ENCODE data around the gene PCDHA6. TPM values are rescaled to one million over a fixed set of nuclear protein-coding genes. Genes with fewer than 3 reads are reported as not detected.
"Not testable (repeated sequence)": the region's sequence is repeated elsewhere in the genome, so short reads cannot be mapped to it uniquely, and the experiment has no call there.

The PCDHA6 gene
- total RNA-seq, 1 donor from 2014 or later, result 0.20 TPM

GRCh38 chr5:140857177-140857986 is 29.6 kb downstream of the PCDHA6 start:
- no peak for DNase-seq (ENCODE audit: low read depth in 2 of 2)

DNA sequence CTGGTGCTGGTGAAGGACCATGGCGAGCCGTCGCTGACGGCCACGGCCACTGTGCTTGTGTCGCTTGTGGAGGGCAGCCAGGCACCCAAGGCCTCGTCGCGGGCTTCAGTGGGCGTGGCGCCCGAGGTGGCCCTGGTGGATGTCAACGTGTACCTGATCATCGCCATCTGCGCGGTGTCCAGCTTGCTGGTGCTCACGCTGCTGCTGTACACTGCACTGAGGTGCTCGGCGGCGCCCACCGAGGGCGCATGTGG is 30.2 kb downstream of the PCDHA6 start:
- DNase-seq (ENCODE audit: low read depth in 2 of 2), result no peak

GRCh38 chr5:140862441-140863295 is 34.9 kb downstream of the PCDHA6 start:
- no peak for DNase-seq (ENCODE audit: low read depth in 2 of 2)

DNA sequence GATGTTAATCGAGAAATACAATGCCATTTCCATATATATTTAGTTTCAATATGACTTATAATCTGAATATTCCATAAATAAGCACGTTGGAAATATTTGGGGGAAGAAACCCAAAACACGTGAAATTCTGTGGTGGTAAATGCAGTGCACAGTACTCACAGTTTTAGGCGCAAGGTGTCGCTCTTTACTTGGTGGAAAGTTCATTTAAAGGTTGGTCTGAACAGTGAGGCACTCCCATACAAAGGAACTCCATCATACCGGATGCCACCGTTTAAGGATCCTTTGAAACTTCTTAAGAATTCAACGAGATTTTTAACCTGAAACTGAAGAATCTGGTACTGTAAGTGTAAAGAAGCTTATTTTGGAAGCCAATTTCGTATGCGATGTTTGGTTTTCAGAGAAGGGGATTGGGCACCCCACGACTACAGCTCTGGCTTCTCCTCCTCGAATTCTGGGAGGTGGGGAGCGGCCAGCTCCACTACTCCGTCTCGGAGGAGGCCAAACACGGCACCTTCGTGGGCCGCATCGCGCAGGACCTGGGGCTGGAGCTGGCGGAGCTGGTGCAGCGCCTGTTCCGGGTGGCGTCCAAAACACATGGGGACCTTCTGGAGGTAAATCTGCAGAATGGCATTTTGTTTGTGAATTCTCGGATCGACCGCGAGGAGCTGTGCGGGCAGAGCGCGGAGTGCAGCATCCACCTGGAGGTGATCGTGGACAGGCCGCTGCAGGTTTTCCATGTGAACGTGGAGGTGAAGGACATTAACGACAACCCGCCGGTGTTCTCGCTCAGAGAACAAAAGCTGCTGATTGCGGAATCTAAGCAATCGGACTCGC is 41.2 kb downstream of the PCDHA6 start, which contains the start of gene PCDHA11:
Gene PCDHA11 (plus strand): TSS at position 237 of the 834 bp plus-strand sequence. CDS start 147 bp downstream, at position 384.
- peak in 1 of 2 donors; percentile 13 for DNase-seq (ENCODE audit: low read depth in 2 of 2)

GRCh38 chr5:140869555-140869886 is 41.8 kb downstream of the PCDHA6 start:
- DNase-seq (ENCODE audit: low read depth in 2 of 2), result no peak

- no peak for DNase-seq (ENCODE audit: low read depth in 2 of 2)
Observed at GRCh38 chr5:140870221-140871201, 42.8 kb downstream of the PCDHA6 start.

DNA sequence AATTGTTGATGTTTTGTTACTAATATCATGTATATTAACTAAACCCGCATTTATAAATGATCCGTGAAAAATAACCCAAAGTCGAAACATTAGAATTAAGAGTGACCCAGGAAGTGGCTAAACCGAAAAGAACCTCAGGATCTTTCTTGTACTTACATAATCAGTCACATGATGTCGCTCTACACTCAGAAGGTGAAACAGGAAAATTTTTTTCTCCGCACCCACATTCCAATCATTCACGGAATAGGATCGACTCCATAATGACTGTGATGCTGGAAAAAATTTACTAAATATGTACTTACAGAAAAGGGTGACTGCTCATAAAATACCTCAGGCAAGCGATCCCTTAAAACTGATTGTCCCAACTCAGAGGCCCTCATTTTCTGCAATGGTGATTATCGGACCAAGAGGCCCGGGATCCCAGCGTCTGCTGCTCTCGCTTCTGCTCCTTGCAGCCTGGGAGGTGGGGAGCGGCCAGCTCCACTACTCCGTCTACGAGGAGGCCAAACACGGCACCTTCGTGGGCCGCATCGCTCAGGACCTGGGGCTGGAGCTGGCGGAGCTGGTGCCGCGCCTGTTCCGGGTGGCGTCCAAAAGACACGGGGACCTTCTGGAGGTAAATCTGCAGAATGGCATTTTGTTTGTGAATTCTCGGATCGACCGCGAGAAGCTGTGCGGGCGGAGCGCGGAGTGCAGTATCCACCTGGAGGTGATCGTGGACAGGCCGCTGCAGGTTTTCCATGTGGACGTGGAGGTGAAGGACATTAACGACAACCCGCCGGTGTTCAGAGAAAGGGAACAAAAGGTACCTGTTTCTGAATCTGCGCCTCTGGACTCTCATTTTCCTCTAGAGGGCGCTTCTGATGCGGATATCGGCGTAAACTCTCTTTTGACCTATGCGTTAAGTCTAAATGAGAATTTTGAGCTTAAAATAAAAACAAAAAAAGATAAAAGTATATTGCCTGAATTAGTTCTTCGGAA is 47.6 kb downstream of the PCDHA6 start, which contains the start of gene PCDHA12:
Gene PCDHA12 (plus strand): TSS at position 224 of the 981 bp plus-strand sequence. CDS start 165 bp downstream, at position 389.
- DNase-seq (ENCODE audit: low read depth in 2 of 2), result no peak

DNA sequence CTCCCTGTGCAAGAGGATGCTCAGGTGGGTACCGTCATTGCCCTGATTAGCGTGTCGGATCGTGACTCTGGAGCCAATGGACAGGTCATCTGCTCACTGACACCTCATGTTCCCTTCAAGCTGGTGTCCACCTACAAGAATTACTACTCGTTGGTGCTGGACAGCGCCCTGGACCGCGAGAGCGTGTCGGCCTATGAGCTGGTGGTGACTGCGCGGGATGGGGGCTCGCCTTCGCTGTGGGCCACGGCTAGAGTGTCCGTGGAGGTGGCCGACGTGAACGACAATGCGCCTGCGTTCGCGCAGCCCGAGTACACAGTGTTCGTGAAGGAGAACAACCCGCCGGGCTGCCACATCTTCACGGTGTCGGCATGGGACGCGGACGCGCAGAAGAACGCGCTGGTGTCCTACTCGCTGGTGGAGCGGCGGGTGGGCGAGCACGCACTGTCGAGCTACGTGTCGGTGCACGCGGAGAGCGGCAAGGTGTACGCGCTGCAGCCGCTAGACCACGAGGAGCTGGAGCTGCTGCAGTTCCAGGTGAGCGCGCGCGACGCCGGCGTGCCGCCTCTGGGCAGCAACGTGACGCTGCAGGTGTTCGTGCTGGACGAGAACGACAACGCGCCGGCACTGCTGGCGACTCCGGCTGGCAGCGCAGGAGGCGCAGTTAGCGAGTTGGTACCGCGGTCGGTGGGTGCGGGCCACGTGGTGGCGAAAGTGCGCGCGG is 48.9 kb downstream of the PCDHA6 start:
- not testable (repeated sequence) for DNase-seq (ENCODE audit: low read depth in 2 of 2)

GRCh38 chr5:140877262-140877581 is 49.5 kb downstream of the PCDHA6 start:
- no peak for DNase-seq (ENCODE audit: low read depth in 2 of 2)

Other genes starting within 250 kb of the PCDHA6 start
- 1.1 and 2.8 TPM in 2 replicates for gene CD14, start 194.8 kb upstream of the PCDHA6 start, total RNA-seq
- 8.1 and 10.5 TPM in 2 replicates for gene TMCO6, start 188.5 kb upstream of the PCDHA6 start, total RNA-seq
- 70.0 and 90.3 TPM in 2 replicates for gene NDUFA2, start 180.3 kb upstream of the PCDHA6 start, total RNA-seq
- 47.7 and 55.8 TPM in 2 replicates for gene IK, start 180.1 kb upstream of the PCDHA6 start, total RNA-seq
- 19.8 and 28.2 TPM in 2 replicates for gene WDR55, start 163.1 kb upstream of the PCDHA6 start, total RNA-seq
- gene DND1, start 154.4 kb upstream of the PCDHA6 start, total RNA-seq, result under 0.01 and 0.22 TPM in 2 replicates
- gene HARS1, start 136.6 kb upstream of the PCDHA6 start, total RNA-seq, result 43.1 and 46.4 TPM in 2 replicates
- gene HARS2, start 136.5 kb upstream of the PCDHA6 start, total RNA-seq, result 21.0 and 21.1 TPM in 2 replicates
- 34.0 and 54.8 TPM in 2 replicates for gene ZMAT2, start 127.5 kb upstream of the PCDHA6 start, total RNA-seq
- gene PCDHA1, start 41.8 kb upstream of the PCDHA6 start, total RNA-seq, result under 0.01 TPM in 1 of 2 replicates, not detected in the other
- gene PCDHA2, start 33.1 kb upstream of the PCDHA6 start, total RNA-seq, result under 0.01 TPM in 2 replicates
- 0.20 and 0.22 TPM in 2 replicates for gene PCDHA3, start 26.9 kb upstream of the PCDHA6 start, total RNA-seq
- gene PCDHA4, start 20.9 kb upstream of the PCDHA6 start, total RNA-seq, result under 0.01 TPM in 2 replicates
- gene PCDHA5, start 6.3 kb upstream of the PCDHA6 start, total RNA-seq, result under 0.01 TPM in 2 replicates
- 0.20 and 0.22 TPM in 2 replicates for gene PCDHA7, start 6.3 kb downstream of the PCDHA6 start, total RNA-seq
- gene PCDHA8, start 13.2 kb downstream of the PCDHA6 start, total RNA-seq, result under 0.01 TPM in 1 of 2 replicates, not detected in the other
- gene PCDHA9, start 20.4 kb downstream of the PCDHA6 start, total RNA-seq, result under 0.01 TPM in 2 replicates
- gene PCDHA10, start 27.9 kb downstream of the PCDHA6 start, total RNA-seq, result under 0.01 TPM in 2 replicates
- gene PCDHA11, start 41.0 kb downstream of the PCDHA6 start, total RNA-seq, result under 0.01 and 0.20 TPM in 2 replicates
- gene PCDHA12, start 47.3 kb downstream of the PCDHA6 start, total RNA-seq, result under 0.01 TPM in 1 of 2 replicates, not detected in the other
- gene PCDHA13, start 54.2 kb downstream of the PCDHA6 start, total RNA-seq, result under 0.01 TPM in 1 of 2 replicates, not detected in the other
- under 0.01 TPM in 2 replicates for gene PCDHAC1, start 98.3 kb downstream of the PCDHA6 start, total RNA-seq
- gene PCDHAC2, start 138.5 kb downstream of the PCDHA6 start, total RNA-seq, result 0.20 and 0.22 TPM in 2 replicates
- not detected in 2 replicates for gene PCDHB1, start 223.4 kb downstream of the PCDHA6 start, total RNA-seq